HuH-7 (cell line): ENCODE data around the gene NDUFA5.

Source experiments
- DNase-seq: peaks from one replicate; pipeline ENCODE4 v3.0.0; 2011; ENCODE audit warnings: low spot score

The NDUFA5 gene

DNA sequence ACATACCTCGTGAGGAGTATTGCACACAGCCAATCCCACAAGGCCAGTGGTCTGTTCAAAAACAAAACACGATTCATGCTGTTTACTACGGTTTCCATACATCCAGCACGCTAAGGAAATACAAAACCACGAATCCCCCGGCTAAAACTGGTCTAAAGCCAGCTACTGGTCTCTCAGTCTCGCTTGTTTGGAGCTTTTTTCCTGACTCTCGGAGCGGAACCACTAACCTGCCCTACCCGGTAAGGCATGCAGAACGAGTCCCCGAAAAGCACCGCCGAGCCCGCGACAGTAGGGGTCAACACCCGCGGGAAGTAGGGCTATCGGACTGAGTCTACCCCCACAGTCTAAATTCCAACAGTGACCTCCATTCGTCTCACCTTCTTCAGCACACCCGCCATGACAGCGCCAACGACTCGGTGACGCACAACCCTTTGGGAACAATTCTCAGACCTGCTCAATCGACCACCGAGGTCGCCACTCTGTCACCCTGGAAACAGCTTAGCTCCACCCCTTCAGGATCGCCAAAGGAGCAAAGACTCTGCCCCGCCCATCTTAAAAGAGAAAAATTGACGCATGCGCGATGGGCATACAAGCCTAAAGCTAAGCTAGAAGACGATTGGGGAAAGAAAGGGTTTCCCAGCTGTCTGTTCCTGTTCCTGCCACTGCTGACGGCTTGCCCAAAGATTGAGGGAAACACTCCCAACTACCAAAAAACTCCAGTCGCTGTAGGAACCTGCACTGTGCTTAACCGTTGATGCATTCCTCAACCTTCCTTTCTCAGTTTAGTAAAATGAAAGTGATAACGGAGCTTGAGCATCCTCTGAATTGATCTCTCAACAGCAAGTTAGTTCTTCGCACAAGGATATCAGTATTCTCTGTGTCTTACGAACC is at the start of gene NDUFA5:
TSS of gene NDUFA5 (minus strand) at position 421 of the 891 bp plus-strand sequence. CDS start at position 398, 23 bp downstream.
- peak; percentile 74 for DNase-seq

DNA sequence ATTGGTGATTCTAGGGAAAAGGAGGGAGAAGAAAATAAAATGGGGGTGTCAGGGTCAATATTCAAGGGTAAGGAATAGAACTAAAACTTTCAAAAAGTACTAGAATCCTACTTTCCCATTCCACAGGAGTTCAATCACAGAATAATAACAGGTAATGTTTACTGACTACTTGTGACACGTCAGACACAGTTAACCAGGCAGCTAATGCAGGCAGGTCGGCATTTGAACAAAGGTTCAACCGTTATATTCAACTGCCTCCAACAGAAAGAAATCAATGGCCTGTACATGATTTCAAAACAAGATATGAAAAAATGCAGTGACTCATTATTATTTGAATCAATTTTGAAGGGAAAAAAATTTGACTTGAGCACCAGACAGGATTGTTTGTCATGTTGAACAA is 47.1 kb upstream of the NDUFA5 start:
- no peak for DNase-seq

DNA sequence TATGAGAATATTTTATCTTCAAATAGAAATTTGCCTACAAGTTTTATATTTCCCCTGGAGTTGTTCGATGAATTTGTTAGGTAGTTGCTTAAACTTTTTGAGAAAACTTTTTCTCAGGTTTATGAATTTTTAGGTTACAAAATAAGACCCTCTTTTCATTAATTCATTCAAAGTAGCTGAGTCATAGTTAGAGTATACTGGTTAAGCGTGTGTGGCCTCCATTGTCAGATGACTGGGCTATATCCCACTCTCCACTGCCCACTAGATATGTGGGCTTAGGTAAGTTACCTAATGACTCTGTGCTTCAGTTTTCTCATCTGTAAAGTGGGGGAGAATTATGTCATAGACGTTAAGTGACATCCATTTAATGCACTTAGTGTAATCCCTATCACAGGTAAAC is 45.0 kb upstream of the NDUFA5 start:
- DNase-seq, result no peak

- no peak for DNase-seq
These were observed 43.9 kb upstream of the NDUFA5 start, which contains the start of gene ASB15 for GRCh38 chr7:123601530-123601929. TSS of gene ASB15 (plus strand) at chr7:123601821. CDS start at chr7:123614503, 12,682 bp downstream.

DNA sequence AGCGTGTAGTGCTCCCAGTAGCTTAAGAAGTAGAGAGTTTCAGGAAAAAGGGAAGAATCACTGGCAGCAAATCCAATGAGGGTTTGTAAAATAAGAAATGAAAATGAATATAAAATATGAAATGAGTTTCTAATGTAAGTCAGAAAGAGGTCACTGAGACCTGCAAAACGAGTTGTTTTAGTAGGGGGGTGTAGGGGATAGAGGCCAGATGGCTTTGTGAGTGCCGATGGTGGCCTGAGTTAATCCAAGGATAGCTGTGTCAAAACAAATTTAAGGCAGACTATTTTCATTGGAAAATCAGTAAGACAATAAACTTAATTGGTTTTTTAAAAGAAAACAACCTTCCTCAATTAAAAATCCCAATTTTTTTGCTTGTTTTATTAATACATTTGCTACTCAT is 43.3 kb upstream of the NDUFA5 start:
- DNase-seq, result no peak

GRCh38 chr7:123599766-123600165 is 42.1 kb upstream of the NDUFA5 start:
- no peak for DNase-seq

GRCh38 chr7:123598657-123599056 is 41.0 kb upstream of the NDUFA5 start:
- no peak for DNase-seq

GRCh38 chr7:123594813-123595241 is 37.2 kb upstream of the NDUFA5 start:
- DNase-seq, result no peak

DNA sequence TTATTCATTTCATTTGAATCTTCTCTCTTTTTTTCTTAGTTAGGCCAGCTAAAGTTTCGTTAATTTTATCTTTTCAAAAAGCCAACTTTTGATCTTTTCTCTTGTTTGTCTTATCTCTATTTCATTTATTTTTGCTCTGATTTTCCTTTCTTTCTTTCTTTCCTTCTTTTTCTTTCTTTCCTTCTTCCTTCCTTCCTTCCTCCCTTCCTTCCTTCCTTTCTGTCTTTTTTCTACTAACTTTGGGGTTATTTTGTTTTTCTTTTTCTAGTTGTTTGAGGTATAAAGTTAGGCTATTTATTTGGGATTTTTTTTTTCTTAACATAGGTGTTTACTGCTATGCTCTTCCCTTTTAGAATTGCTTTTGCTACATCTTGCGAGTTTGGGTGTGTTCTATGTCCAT is 30.8 kb upstream of the NDUFA5 start:
- DNase-seq, result no peak

GRCh38 chr7:123583821-123584220 is 26.2 kb upstream of the NDUFA5 start:
- DNase-seq, result no peak

DNA sequence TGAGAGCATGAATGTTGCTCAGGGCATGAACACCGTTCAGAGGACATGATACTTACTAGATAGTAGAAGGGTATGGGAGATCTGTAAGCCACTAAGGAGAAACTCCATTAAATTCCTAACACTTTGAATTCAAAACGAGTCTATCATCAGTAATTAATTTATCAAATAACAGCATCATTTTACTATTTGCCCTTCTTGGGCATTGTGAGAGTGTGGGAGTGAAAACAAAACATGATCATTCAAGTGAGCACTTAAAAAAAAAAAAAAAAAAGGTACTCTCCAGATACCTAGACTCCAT is 23.5 kb upstream of the NDUFA5 start:
- DNase-seq, result no peak

DNA sequence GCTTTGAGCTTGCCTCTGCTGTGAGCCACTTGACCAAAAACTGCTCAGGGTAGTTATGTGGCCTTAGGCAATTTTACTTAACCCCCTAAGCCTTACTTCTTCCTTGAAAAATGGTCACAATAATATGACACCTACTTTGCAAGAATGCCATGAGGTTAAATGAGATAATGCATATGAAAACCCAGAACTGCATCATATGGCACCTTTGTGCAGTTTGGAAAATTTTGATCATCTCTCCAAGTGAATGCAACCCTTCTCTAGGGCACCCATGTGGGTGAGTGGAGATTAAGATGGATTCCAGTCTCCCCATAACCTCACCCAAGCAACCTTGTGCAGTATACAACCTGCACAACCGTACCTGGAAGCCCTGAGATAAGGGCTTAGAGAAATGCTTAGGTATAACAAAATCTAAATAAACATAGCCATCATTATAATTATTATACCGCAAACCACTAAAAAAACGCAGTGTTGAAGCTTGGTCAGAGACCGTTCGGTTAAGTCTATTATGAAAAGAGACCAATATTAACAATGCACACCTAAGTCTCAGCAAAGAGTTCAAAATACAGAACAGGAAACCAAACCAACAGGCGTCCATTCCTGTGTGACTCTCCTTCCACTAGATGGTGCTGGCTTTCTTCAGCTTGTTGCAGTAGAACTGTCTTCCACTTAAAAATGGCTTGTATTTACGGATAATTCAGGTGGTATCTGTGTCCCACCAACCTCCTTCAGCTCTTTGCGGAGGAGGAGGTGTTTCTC is 23.0 kb upstream of the NDUFA5 start:
- DNase-seq, result peak; percentile 17

DNA sequence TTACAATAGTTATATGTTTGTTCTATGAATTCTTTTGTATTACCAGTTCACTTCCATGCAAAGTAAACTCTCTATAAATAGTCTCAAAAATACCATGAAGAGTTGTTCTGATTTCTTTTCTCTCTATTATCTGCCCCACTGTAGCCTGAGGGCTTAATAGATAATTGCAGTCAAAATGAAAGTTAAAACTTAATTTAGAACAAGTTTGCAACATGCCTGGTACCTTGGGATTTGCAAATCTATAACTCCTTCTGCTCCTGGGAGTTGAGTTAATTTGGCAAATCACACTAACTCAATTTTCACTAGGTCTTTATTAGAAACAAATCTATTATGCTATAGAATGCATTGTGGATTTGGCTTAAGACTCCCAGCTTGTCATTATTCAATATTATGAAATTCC is 21.8 kb upstream of the NDUFA5 start:
- DNase-seq, result no peak

GRCh38 chr7:123573896-123574467 is 16.4 kb upstream of the NDUFA5 start:
- no peak for DNase-seq

DNA sequence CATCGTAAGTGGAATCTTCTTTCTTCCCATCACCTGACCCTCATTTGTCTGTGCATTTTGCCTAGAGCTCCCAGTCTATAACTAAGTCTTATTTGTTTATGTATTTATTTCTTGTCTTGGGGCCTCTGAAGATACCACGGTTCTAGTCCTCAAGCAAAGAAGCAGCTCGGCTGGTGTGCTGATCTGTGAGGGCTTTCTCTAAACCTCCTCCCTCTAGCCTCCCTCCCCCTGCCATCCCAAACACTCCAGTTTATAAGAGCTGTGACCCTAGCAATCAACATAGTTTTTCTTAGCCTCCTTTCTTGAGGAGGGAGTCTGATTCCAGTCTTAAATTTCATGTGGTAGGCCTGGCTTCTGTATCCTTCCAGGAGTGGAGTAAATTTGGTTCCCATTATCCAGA is 15.7 kb upstream of the NDUFA5 start:
- no peak for DNase-seq

DNA sequence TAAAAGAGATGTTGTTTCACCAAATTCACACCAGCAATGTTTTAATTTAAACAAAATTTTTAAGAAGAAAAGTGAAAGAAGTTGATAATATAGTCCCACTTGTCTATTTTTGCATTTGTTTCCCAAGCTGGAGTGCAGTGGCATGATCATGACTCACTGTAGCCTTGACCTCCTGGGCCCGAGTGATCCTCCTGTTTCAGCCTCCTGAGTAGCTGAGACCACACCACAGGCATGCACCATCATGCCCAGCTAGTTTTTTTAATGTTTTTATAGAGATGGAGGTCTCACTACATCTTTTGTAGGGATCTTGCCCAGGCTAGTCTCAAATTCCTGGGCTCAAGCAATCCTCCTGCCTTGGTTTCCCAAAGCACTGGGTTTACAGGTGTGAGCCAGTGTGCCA is 14.1 kb upstream of the NDUFA5 start:
- no peak for DNase-seq

DNA sequence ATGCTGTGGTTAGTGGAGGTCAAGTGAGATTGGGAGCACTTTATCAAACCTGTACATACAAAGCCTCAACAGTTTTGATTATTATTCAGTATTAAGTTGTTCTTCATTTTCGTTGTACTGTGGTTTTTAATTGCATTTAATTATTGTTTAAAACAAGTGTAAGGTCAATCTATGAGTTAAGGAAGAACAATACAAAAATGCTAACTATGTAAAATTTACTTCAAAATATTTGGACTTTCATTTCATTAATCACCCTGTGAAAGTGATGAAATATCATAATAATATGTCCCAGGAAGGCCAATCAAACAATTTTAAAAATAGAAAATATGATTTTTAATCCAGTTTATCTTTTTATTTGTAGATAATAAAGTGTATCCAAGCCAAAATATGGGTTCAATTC is 13.6 kb upstream of the NDUFA5 start:
- no peak for DNase-seq

DNA sequence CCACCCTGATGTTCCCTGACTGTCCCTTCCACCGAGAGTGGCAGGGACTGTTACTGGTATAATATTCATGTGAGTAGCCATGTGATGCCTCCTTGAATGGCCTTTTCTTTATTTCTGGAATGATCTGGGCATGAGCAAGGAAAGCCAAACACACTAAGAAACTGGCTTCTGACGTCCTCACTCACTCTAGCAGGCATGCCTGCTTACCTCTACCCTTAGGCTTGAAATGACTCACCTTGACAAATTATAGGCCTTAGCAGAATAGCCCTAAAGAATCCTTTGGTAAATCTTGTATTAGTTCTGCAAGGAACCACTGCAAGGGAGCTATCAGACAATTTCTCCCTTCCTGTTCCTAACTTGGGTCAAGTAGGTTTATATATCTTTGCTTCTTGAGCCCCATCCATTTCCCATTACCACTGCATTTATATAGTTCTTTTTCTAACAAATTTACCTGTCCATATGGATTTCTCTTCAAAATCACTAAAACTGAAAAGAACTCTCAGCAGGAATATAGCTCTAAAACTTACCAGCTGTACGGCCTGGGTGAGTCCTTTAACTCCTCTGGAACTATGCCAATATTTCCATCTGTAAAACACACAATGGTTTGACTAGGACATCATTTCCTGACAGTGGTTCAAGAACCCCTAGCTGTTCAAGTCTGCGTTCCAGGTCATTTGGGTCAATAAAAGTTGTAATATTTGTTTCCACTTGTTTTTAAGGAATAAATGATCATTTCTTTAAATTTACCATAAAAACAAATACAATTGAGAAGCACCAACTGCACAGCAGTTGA is 13.0 kb upstream of the NDUFA5 start:
- no peak for DNase-seq

GRCh38 chr7:123569352-123570010 is 11.9 kb upstream of the NDUFA5 start:
- no peak for DNase-seq

DNA sequence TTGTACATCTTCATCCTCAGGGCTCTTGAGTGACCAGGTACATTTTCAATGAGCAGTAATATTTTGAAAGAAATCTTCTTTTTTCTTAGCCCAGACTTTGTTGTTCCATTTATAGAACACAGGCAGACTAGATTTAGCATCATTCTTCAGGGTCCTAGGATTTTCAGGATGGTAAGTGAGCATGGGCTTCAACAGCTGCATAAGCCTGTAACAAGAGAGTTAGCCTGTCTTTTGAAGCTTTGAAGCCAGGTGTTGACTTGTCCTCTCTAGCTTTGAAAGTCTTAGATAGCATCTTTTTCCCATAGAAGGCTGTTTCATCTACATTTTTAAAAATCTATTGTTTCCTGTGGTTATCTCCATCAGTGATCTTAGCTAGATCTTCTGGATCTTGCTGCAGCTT is 4.5 kb upstream of the NDUFA5 start:
- no peak for DNase-seq

DNA sequence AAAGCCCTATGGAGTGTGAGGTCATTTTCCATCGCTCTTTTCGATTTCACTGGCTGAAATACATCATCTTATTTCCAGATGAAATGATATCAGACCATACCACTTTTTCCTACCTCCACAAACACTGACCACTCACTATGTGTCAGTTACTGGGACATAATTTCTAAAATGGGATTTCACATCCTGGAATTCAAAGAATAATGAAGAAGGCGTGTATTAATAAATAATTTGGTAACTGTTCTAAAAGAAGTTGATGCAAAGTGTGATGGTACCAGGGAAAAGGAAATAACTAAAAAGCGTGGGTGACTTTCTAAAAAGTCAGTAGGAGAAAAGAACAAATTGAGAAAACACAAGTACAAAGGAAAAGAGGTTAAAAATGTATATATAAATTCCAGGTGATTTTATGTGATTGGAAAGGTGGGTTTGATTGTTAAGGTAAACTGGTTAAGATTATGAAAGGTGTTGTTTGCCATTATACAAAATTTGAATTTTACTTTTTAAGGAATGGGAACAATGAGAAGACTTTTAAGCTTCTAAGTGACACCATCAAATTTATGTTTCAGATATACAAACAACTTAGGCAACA is 764 bp upstream of the NDUFA5 start:
- DNase-seq, result no peak
